GM19397 (cell line): ENCODE results near the gene ZNF485.

Source experiments
- ATAC-seq: cut with Tn5 transposase; IDR thresholded peaks from one replicate; pipeline ENCODE4 v1.9.1; 2021; ENCODE audit warnings: mild to moderate bottlenecking, moderate library complexity; ENCODE audit not compliant: unreplicated experiment

Gene ZNF485

DNA sequence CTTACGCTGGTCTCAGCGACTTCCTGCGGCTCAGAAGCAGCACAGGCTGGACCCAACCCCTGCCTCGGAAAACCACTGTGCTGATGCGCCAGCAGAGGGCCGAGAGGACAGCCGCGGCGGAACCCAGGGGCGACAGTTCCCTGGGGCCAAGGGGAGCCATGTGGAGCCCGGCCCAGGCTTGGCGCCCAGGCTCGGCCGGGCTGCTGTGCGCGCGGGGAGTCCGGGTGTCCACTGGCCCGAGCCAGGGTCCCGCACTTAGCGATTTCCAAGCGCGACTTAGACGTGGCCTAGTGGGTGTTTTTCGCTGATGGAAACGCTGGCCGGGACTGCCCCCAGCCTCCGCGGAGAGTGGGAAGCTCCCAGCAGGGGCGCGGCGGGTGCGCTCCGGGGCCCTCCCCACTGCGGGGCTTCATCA is 61.1 kb downstream of the ZNF485 start:
- no peak for ATAC-seq
